HEK293T (cell line): ENCODE measurements around the gene FNDC3B.
A peak's percentile ranks its signal among the peaks of the same experiment; 100 is the strongest.

Experiments
- CTCF ChIA-PET: fragments of 350-600 bp; formaldehyde crosslinking; extraction: SDS; loops from one replicate; lab custom pipeline; 2021; ENCODE audit warnings: antibody characterized with exemption, inconsistent platforms; lab: Yijun Ruan, JAX
- POLR2A ChIA-PET: fragments of 350-600 bp; formaldehyde crosslinking; extraction: SDS; loops from one replicate; lab custom pipeline; 2020; ENCODE audit warnings: antibody characterized with exemption, inconsistent platforms; lab: Yijun Ruan, JAX
- DNase-seq: peaks from one replicate; pipeline ENCODE4 v3.0.0; 2012; ENCODE audit warnings: mixed read lengths; ENCODE audit errors: extremely low spot score
- ARNT ChIP-seq: fragments of 450-650 bp; IDR thresholded peaks from 2 replicates; pipeline ENCODE4 v1.6.1; 2017; ENCODE audit warnings: mild to moderate bottlenecking
- BHLHE40 ChIP-seq: fragments of 450-650 bp; IDR thresholded peaks from 2 replicates; pipeline ENCODE4 v1.6.1; 2016; ENCODE audit warnings: mild to moderate bottlenecking, moderate library complexity, borderline replicate concordance
- CTBP1 ChIP-seq: fragments of 450-650 bp; IDR thresholded peaks from 2 replicates; pipeline ENCODE4 v1.6.1; 2016; ENCODE audit warnings: borderline replicate concordance
- ELF4 ChIP-seq: fragments of 450-650 bp; IDR thresholded peaks from 2 replicates; pipeline ENCODE4 v1.6.1; 2017; ENCODE audit warnings: antibody characterized with exemption
- FOXA1 ChIP-seq: fragments of 450-650 bp; IDR thresholded peaks from 2 replicates; pipeline ENCODE4 v1.6.1; 2016; ENCODE audit warnings: mild to moderate bottlenecking
- FOXK2 ChIP-seq: fragments of 450-650 bp; IDR thresholded peaks from 2 replicates; pipeline ENCODE4 v1.6.1; 2016; ENCODE audit warnings: mild to moderate bottlenecking
- FOXM1 ChIP-seq: fragments of 450-650 bp; IDR thresholded peaks from 2 replicates; pipeline ENCODE4 v1.6.1; 2017; ENCODE audit warnings: mild to moderate bottlenecking, borderline replicate concordance
- HDGF ChIP-seq: fragments of 450-650 bp; IDR thresholded peaks from 2 replicates; pipeline ENCODE4 v1.6.1; 2017; ENCODE audit warnings: antibody characterized with exemption, borderline replicate concordance
- L3MBTL2 ChIP-seq: fragments of 450-650 bp; conservative IDR thresholded peaks from 2 replicates; pipeline ENCODE4 v1.6.1; 2016; ENCODE audit warnings: mild to moderate bottlenecking
- LEF1 ChIP-seq: fragments of 450-650 bp; IDR thresholded peaks from 2 replicates; pipeline ENCODE4 v1.6.1; 2017; ENCODE audit warnings: mild to moderate bottlenecking, borderline replicate concordance
- NFRKB ChIP-seq: fragments of 450-650 bp; IDR thresholded peaks from 2 replicates; pipeline ENCODE4 v1.6.1; 2016; ENCODE audit warnings: mild to moderate bottlenecking, moderate library complexity
- PKNOX1 ChIP-seq: fragments of 450-650 bp; IDR thresholded peaks from 2 replicates; pipeline ENCODE4 v1.6.1; 2016
- SP1 ChIP-seq: fragments of 450-650 bp; IDR thresholded peaks from 2 replicates; pipeline ENCODE4 v1.6.1; 2017
- SUZ12 ChIP-seq: fragments of 450-650 bp; IDR thresholded peaks from 2 replicates; pipeline ENCODE4 v1.6.1; 2016; ENCODE audit warnings: mild to moderate bottlenecking
- TARDBP ChIP-seq: fragments of 450-650 bp; IDR thresholded peaks from 2 replicates; pipeline ENCODE4 v1.6.1; 2016
- ZNF384 ChIP-seq: fragments of 450-650 bp; IDR thresholded peaks from 2 replicates; pipeline ENCODE4 v1.6.1; 2016

Gene FNDC3B

GRCh38 chr3:172153335-172153861 lies 114.0 kb downstream of the FNDC3B start:
- TF ChIP-seq FOXM1 (no peak), LEF1 (no peak), BHLHE40 (no peak), L3MBTL2 (no peak), PKNOX1 (no peak), ARNT (no peak), TARDBP (no peak), NFRKB (no peak), FOXA1 (no peak), HDGF (no peak), FOXK2 (no peak), CTBP1 (no peak), ZNF384 (no peak), SUZ12 (no peak), SP1 (no peak)
- DNase-seq: no peak
- CTCF ChIA-PET: interaction anchor here (0.6 kb wide), 1 partner anchor 57 kb away, joined by 3 read pairs; no protein-coding TSS in a partner anchor
- POLR2A ChIA-PET: no interaction called here

- ChIA-PET CTCF (no interaction called here), POLR2A (no interaction called here)
- no peak for DNase-seq
- TF ChIP-seq SUZ12 (no peak), CTBP1 (no peak), L3MBTL2 (no peak), PKNOX1 (no peak), LEF1 (no peak), SP1 (no peak), FOXA1 (no peak), HDGF (no peak), ELF4 (no peak), ARNT (no peak), FOXM1 (no peak), ZNF384 (no peak)
Measured at GRCh38 chr3:172154768-172155664, 115.6 kb downstream of the FNDC3B start.

- ChIA-PET POLR2A (no interaction called here), CTCF (no interaction called here)
- no peak for DNase-seq
- no peak for TF ChIP-seq PKNOX1
- no peak for TF ChIP-seq ARNT
- TF ChIP-seq ZNF384: no peak
- no peak for TF ChIP-seq FOXM1
- TF ChIP-seq SUZ12: no peak
- no peak for TF ChIP-seq LEF1
- no peak for TF ChIP-seq NFRKB
- no peak for TF ChIP-seq TARDBP
- no peak for TF ChIP-seq SP1
- no peak for TF ChIP-seq BHLHE40
- TF ChIP-seq CTBP1: no peak
- TF ChIP-seq L3MBTL2: no peak
- TF ChIP-seq HDGF: no peak
Measured at GRCh38 chr3:172155897-172156585, 116.7 kb downstream of the FNDC3B start.

- ChIA-PET POLR2A (no interaction called here), CTCF (no interaction called here)
- no peak for TF ChIP-seq ELF4
- TF ChIP-seq BHLHE40: no peak
- TF ChIP-seq FOXA1: no peak
- TF ChIP-seq ZNF384: peak; percentile 33
- no peak for TF ChIP-seq PKNOX1
- no peak for TF ChIP-seq ARNT
- no peak for TF ChIP-seq TARDBP
- TF ChIP-seq HDGF: no peak
- DNase-seq: no peak
Measured at GRCh38 chr3:172156586-172156955, 117.2 kb downstream of the FNDC3B start.
